Measurements from ENCODE around the gene DNAJC15.

GRCh38 chr13:43153436-43154090 is 130.2 kb downstream of the DNAJC15 start:
- TF ChIP-seq CTCF (IDR thresholded peaks at IDR 0.05) (no peak), SIN3A (IDR thresholded peaks at IDR 0.05; ENCODE audit: borderline replicate concordance, insufficient read depth, low read depth, low read length) (no peak), REST (IDR thresholded peaks at IDR 0.05; ENCODE audit: insufficient read depth in 1 of 2, low read depth in 2 of 2, low read length in 1 of 2) (no peak)

Measured in Panc1 (cell line).